Tibial artery (tissue), 4 donors: Measurements from ENCODE around the gene TOR1A.
"Not testable (repeated sequence)": the region's sequence is repeated elsewhere in the genome, so short reads cannot be mapped to it uniquely, and the experiment has no call there.

Experiments
- DNase-seq, 2 donors: peaks; one replicate each; pipeline ENCODE4 v3.0.0-alpha.2; 2019
- H3K27ac ChIP-seq, 2 donors: fragments of 200-600 bp; sonication (generic) in 1 of 2; 1 replicate in 1 of 2; 2 replicates in 1 of 2; pipeline ENCODE4 v1.5.1; 2018 to 2019; ENCODE audit warnings: mild to moderate bottlenecking in 1 of 2
- H3K27me3 ChIP-seq, 2 donors: fragments of 200-600 bp; sonication (generic) in 1 of 2; one replicate each; pipeline versions ENCODE4 v1.5.1 to v1.6.0; 2016 to 2019
- H3K36me3 ChIP-seq, 3 donors: fragments of 200-600 bp; sonication (generic) in 2 of 3; one replicate each; pipeline ENCODE4 v1.5.1; 2016 to 2019; ENCODE audit warnings: mild to moderate bottlenecking in 2 of 3
- H3K4me1 ChIP-seq, 4 donors: fragments of 200-600 bp; sonication (generic) in 2 of 4; 1 replicate in 3 of 4; 2 replicates in 1 of 4; pipeline ENCODE4 v1.5.1; 2016 to 2019
- H3K4me3 ChIP-seq, 2 donors: fragments of 200-600 bp; sonication (generic) in 1 of 2; 1 replicate in 1 of 2; 2 replicates in 1 of 2; pipeline ENCODE4 v1.5.1; 2018 to 2019; ENCODE audit warnings: mild to moderate bottlenecking in 2 of 2
- H3K9me3 ChIP-seq, 3 donors: fragments of 200-600 bp; sonication (generic) in 1 of 3; one replicate each; pipeline ENCODE4 v1.5.1; 2016 to 2019
- intact Hi-C: fragments of 100-400 bp; cut with DNase I; formaldehyde crosslinking; loops from one replicate; pipeline ENCODE4 v1.15.0; 2023; ENCODE audit warnings: low total_unique reads
- TF ChIP-seq, protein P1 (sequence below), 2 experiments: fragments of 200-600 bp in 1 of 2; fragments of 450-650 bp in 1 of 2; IDR thresholded peaks; one replicate each; pipeline ENCODE4 v1.5.1; 2017 to 2019; ENCODE audit warnings: antibody characterized with exemption in 2 of 2, mild to moderate bottlenecking in 1 of 2, moderate library complexity in 1 of 2

The TOR1A gene

DNA sequence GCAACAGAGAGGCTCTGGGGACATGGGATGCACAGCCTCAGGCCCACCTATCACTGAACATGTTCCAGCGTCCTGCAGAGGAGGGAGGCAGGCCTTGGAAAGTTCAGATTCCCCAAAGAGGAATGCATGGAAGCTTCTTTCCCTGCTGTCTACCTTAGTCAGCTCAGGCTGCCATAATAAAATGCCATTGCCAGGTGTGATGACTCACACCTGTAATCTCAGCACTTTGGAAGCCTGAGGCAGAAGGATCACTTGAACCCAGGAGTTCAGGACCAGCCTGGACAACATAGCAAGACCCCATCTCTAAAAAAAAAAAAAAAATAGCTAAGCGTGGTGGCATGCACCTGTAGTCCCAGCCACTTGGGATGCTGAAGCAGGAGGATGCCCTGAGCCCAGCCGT is 45.5 kb downstream of the TOR1A start:
- Histone ChIP-seq H3K36me3 (no peaks in the 10 kb centered on the region), H3K9me3 (no peaks in the 10 kb centered on the region), H3K4me3 (no peak overlapping the region), H3K4me1 (peaks cover 0 to 16% (median 12%) of the 10 kb centered on the region in 4 donors), H3K27ac (no peak overlapping the region), H3K27me3 (no peaks in the 10 kb centered on the region)
- TF ChIP-seq, protein P1, sequence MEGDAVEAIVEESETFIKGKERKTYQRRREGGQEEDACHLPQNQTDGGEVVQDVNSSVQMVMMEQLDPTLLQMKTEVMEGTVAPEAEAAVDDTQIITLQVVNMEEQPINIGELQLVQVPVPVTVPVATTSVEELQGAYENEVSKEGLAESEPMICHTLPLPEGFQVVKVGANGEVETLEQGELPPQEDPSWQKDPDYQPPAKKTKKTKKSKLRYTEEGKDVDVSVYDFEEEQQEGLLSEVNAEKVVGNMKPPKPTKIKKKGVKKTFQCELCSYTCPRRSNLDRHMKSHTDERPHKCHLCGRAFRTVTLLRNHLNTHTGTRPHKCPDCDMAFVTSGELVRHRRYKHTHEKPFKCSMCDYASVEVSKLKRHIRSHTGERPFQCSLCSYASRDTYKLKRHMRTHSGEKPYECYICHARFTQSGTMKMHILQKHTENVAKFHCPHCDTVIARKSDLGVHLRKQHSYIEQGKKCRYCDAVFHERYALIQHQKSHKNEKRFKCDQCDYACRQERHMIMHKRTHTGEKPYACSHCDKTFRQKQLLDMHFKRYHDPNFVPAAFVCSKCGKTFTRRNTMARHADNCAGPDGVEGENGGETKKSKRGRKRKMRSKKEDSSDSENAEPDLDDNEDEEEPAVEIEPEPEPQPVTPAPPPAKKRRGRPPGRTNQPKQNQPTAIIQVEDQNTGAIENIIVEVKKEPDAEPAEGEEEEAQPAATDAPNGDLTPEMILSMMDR (IDR thresholded peaks at IDR 0.05): no peak
- intact Hi-C loops: no loop called here
- no peak for DNase-seq

DNA sequence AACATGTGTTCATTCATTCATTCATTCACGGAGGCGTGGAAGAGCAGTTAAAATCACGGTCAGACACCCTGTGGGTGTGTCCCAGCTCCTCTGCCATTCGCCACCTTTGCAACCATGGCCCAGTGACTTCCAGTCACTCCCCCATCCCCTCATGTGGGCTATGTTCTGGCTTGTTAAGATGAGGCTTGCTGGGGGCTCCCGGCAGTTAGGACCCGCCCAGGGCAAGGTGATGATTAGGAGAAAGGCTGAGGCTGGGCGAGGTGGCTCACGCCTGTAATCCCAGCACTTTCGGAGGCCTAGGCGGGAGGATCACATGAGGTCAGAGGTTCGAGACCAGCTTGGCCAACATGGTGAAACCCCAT is 46.2 kb downstream of the TOR1A start:
- TF ChIP-seq, protein P1 (IDR thresholded peaks at IDR 0.05): no peak
- intact Hi-C loops: no loop called here
- peaks cover 0 to 16% (median 12%) of the 10 kb centered on the region in 4 donors for H3K4me1 ChIP-seq
- no peak for DNase-seq
- no peaks in the 10 kb centered on the region for H3K36me3 ChIP-seq
- H3K9me3 ChIP-seq: no peaks in the 10 kb centered on the region
- H3K4me3 ChIP-seq: no peak overlapping the region
- H3K27ac ChIP-seq: peak overlapping the region in 1 of 2 donors; percentile 63
- no peaks in the 10 kb centered on the region for H3K27me3 ChIP-seq

DNA sequence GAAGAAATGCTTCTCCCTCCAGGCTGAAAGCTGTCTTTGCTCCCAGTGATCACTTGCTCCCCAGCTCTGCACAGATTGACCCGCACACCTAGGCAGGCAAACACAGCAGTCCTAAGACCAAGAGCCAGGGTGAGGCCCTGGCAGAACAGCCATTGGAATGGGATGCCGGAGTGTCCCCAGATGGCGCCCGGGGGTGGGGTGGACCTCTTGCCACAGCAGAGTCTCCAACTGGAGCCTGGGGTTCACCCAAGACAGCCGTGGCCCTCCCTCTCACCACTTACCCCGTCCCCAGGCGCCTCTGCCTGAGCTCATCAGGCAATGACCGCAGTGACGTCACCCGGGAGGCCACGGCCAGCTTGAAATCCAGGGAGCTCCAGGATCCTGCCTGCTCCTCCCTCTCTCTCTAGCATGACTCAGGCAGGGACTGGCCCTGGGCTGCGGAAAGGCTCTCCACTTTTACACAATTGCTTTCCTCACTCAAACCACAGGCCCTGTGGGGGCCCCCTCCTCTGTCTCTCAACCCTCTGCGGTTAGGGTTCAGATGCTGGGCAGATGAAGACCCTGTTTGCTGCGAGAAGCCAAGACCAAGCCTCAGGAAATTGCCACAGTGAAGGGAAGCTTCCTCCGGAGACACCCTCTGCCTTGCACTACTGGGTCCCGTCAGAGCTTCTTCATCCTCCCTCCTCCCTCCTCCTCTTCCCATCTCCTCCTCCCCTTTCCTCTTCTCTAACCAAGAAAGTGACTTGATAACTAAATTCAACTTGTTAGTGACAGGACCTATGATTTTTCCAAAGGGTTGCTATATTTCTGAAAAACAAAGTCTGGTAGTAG is 46.8 kb downstream of the TOR1A start:
- H3K27me3 ChIP-seq: no peaks in the 10 kb centered on the region
- TF ChIP-seq, protein P1 (IDR thresholded peaks at IDR 0.05): no peak
- no peaks in the 10 kb centered on the region for H3K9me3 ChIP-seq
- peak; percentile 97 for DNase-seq
- H3K27ac ChIP-seq: peak overlapping the region; percentile 62 to 63
- H3K4me3 ChIP-seq: peak overlapping the region in 1 of 2 donors; percentile 21
- intact Hi-C loops: no loop called here
- H3K36me3 ChIP-seq: no peaks in the 10 kb centered on the region
- H3K4me1 ChIP-seq: peaks cover 0 to 16% (median 12%) of the 10 kb centered on the region in 4 donors

DNA sequence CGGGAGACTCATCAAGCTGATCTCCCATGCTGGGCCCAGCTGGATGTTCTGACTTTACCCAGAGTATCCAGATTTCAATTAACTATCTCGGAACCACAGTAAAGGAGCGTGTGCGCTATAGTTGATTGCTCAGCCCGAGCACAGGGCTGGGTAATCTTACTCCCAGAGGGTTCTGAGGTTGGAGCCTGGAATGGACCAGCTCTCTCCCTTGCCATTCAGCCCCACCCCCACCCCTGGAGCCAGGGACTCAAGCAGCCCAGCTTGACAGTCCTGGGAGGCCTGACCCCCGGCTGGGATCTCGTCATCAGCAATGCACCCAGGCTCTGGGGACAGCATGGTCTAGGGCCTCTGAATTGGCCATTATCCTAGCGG is 47.4 kb downstream of the TOR1A start:
- no peak overlapping the region for H3K4me3 ChIP-seq
- H3K27ac ChIP-seq: peak overlapping the region; percentile 62 to 63
- intact Hi-C loops: no loop called here
- H3K36me3 ChIP-seq: no peaks in the 10 kb centered on the region
- H3K4me1 ChIP-seq: peaks cover 0 to 16% (median 12%) of the 10 kb centered on the region in 4 donors
- no peaks in the 10 kb centered on the region for H3K27me3 ChIP-seq
- TF ChIP-seq, protein P1 (IDR thresholded peaks at IDR 0.05): no peak
- DNase-seq: no peak
- H3K9me3 ChIP-seq: no peaks in the 10 kb centered on the region

DNA sequence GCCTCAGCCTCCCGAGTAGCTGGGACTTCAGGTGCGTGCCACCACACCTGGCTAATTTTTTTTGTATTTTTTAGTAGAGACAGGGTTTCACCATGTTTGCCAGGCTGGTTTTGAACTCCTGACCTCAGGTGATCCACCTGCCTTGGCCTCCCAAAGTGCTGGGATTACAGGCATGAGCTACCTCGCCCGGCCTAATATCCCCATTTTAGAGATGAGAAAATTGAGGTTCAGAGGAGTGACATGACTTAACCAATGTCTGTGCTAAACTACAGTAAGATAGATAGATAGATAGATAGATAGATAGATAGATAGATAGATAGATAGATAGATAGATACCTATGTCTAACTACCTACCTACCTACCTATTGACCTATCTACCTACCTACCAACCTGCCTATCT is 47.8 kb downstream of the TOR1A start:
- H3K27me3 ChIP-seq: not testable (repeated sequence)

DNA sequence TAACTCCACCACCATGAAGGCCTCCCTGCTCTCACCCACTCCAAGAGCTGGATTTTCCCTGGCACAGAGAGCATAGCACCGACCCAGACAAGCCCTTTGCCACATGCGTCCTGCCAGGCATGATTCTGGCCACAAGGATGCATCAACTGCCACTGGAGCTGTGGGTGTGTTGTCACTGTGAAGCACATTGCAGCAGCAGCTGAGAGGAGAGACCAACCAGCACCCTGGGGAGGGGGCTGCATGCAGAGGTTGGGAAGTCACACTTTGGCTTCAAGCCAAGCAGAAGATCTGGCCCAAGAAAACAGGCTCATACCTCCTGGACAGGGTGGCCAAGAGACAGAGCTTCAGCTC is 48.5 kb downstream of the TOR1A start:
- Histone ChIP-seq H3K27ac (no peak overlapping the region), H3K4me1 (peaks cover 0 to 16% (median 12%) of the 10 kb centered on the region in 4 donors), H3K36me3 (no peaks in the 10 kb centered on the region), H3K27me3 (no peaks in the 10 kb centered on the region), H3K9me3 (no peaks in the 10 kb centered on the region), H3K4me3 (no peak overlapping the region)
- DNase-seq: no peak
- intact Hi-C loops: no loop called here
- TF ChIP-seq, protein P1 (IDR thresholded peaks at IDR 0.05): no peak

More for the DNA sequence above, 47.8 kb downstream of the TOR1A start:
- peaks cover 0 to 16% (median 12%) of the 10 kb centered on the region in 4 donors for H3K4me1 ChIP-seq
- H3K36me3 ChIP-seq, H3K27ac ChIP-seq, DNase-seq, H3K9me3 ChIP-seq, H3K4me3 ChIP-seq, intact Hi-C loops: not testable (repeated sequence)
